ENCODE results near the gene ARL6. TPM values are rescaled to one million over a fixed set of nuclear protein-coding genes. Genes with fewer than 3 reads are reported as not detected.
A peak's percentile ranks its signal among the peaks of the same experiment; 100 is the strongest.

Gene ARL6
- total and polyA plus RNA-seq, 7 donors: 1.1 to 6.2 (median 1.8) TPM

- H3K27me3 ChIP-seq (ENCODE audit: insufficient read depth in 3 of 3, low read length in 2 of 3): no peaks in the 10 kb centered on the region
- 1 to 2% (median 1%) methylated on average over 23 of the region's 23 CpGs for WGBS, 3 donors
- intact Hi-C loops (cut with DNase I): loop anchor here in 1 of 2 donors (5.0 kb wide), 2 partner anchors 41 to 156 kb away; no protein-coding TSS in a partner anchor
- peak overlapping the region; percentile 88 for H3K4me3 ChIP-seq
- TF ChIP-seq CTCF (IDR thresholded peaks at IDR 0.05): no peak
- peaks cover 22% of the 10 kb centered on the region for H3K4me1 ChIP-seq
- H3K9me3 ChIP-seq: no peaks in the 10 kb centered on the region
- ATAC-seq (peak; percentile 15 to 26 (median 22)), DNase-seq (peak; percentile 49 to 65)
- H3K36me3 ChIP-seq (ENCODE audit: insufficient read depth in 1 of 2, low read depth in 1 of 2): no peaks in the 10 kb centered on the region
- peak overlapping the region; percentile 93 for H3K27ac ChIP-seq
Observed at GRCh38 chr3:97821287-97821773, 56.8 kb downstream of the ARL6 start.

- Histone ChIP-seq H3K9me3 (no peaks in the 10 kb centered on the region), H3K4me3 (peak within 1 kb of the TSS; percentile 88), H3K4me1 (peaks cover 27% of the 10 kb centered on the region), H3K36me3 (ENCODE audit: insufficient read depth in 1 of 2, low read depth in 1 of 2) (no peaks in the 10 kb centered on the region), H3K27me3 (ENCODE audit: insufficient read depth in 3 of 3, low read length in 2 of 3) (no peaks in the 10 kb centered on the region), H3K27ac (peak within 1 kb of the TSS; percentile 93)
- intact Hi-C loops (cut with DNase I): loop anchor here in 1 of 2 donors (5.0 kb wide), 2 partner anchors 40 to 155 kb away; no protein-coding TSS in a partner anchor
- TF ChIP-seq CTCF (IDR thresholded peaks at IDR 0.05): peak; percentile 21
- 0 to 1% (median 0%) methylated on average over 31 to 66 of the region's 66 CpGs for WGBS, 3 donors
- ATAC-seq (peak; percentile 94 to 98 (median 94)), DNase-seq (peak; percentile 85 to 92)
Observed at GRCh38 chr3:97821774-97822358, 57.3 kb downstream of the ARL6 start, which contains the start of gene CRYBG3. CRYBG3 (plus strand) TSS chr3:97822011; CDS start chr3:97822207, 196 bp downstream.

DNA sequence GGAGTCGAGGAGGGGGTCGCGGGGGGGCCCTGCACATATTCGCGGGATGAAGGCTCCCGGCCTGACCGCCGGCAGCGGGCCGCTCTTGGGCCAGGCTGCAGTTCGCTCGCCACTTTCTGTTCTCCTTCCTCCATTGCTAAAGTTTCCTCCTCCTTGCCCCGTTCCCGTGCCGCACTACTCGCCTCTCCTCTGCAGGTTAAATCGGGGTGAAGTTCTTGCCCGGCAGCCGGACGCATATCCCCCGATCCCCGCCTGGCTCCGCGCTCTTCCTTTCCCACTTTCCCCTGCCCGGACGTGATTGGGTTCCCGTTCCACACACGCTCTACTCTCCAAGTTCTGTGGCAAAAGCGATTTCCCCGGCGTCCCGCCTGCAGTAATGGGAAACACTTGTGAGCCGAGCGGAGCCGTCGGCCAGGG is 57.8 kb downstream of the ARL6 start:
- no peak for TF ChIP-seq CTCF (IDR thresholded peaks at IDR 0.05)
- H3K27me3 ChIP-seq (ENCODE audit: insufficient read depth in 3 of 3, low read length in 2 of 3): no peaks in the 10 kb centered on the region

GRCh38 chr3:97823046-97824004 is 58.8 kb downstream of the ARL6 start:
- no peak for TF ChIP-seq CTCF (IDR thresholded peaks at IDR 0.05)
- ATAC-seq: peak; percentile 34 to 77 (median 72)
- Histone ChIP-seq H3K36me3 (ENCODE audit: insufficient read depth in 1 of 2, low read depth in 1 of 2) (no peaks in the 10 kb centered on the region), H3K4me1 (peaks cover 42% of the 10 kb centered on the region), H3K9me3 (no peaks in the 10 kb centered on the region), H3K27ac (peak overlapping the region; percentile 93), H3K27me3 (ENCODE audit: insufficient read depth in 3 of 3, low read length in 2 of 3) (no peaks in the 10 kb centered on the region), H3K4me3 (peak overlapping the region; percentile 88)
- 6 to 10% (median 6%) methylated on average over 17 of the region's 17 CpGs for WGBS, 3 donors
- peak; percentile 17 to 69 for DNase-seq
- intact Hi-C loops (cut with DNase I): loop anchor here in 1 of 2 donors (5.0 kb wide), 2 partner anchors 39 to 154 kb away; no protein-coding TSS in a partner anchor

More for the DNA sequence above, 57.8 kb downstream of the ARL6 start:
- Histone ChIP-seq H3K27ac (peak overlapping the region; percentile 93), H3K4me3 (peak overlapping the region; percentile 88), H3K4me1 (peaks cover 32% of the 10 kb centered on the region), H3K36me3 (ENCODE audit: insufficient read depth in 1 of 2, low read depth in 1 of 2) (no peaks in the 10 kb centered on the region), H3K9me3 (no peaks in the 10 kb centered on the region)
- ATAC-seq: peak; percentile 39 to 74 (median 60)
- peak; percentile 51 to 74 for DNase-seq
- WGBS, 3 donors: 0 to 1% (median 1%) methylated on average over 31 to 36 of the region's 36 CpGs
- intact Hi-C loops (cut with DNase I): loop anchor here in 1 of 2 donors (5.0 kb wide), 2 partner anchors 40 to 155 kb away; no protein-coding TSS in a partner anchor

Measured in psoas muscle (tissue), 8 donors.